K562 (cell line): ENCODE data around the gene RGS9. TPM values are rescaled to one million over a fixed set of nuclear protein-coding genes. Genes with fewer than 3 reads are reported as not detected.

Source experiments
- ARID4B ChIP-seq: sonication (generic); formaldehyde crosslinking; IDR thresholded peaks from 2 replicates; pipeline ENCODE4 v1.8.0; 2022; ENCODE audit warnings: mild to moderate bottlenecking, missing genetic modification reagents
- BRD9 ChIP-seq: fragments of 450-650 bp; IDR thresholded peaks from 2 replicates; pipeline ENCODE4 v1.6.1; 2018; ENCODE audit warnings: low read depth; ENCODE audit not compliant: partially characterized antibody
- CHD2 ChIP-seq: IDR thresholded peaks from 2 replicates; pipeline ENCODE4 v1.6.1; 2011; ENCODE audit warnings: low read depth, low read length
- CREBBP ChIP-seq: IDR thresholded peaks from one replicate; pipeline ENCODE4 v1.6.1; 2012; ENCODE audit warnings: low read depth, mild to moderate bottlenecking, control low read depth, inconsistent platforms, low read length
- E2F5 ChIP-seq: sonication (generic); formaldehyde crosslinking; IDR thresholded peaks from 2 replicates; pipeline ENCODE4 v1.8.0; 2022; ENCODE audit warnings: mild to moderate bottlenecking, missing genetic modification reagents
- HNRNPLL ChIP-seq: fragments of 200-400 bp; formaldehyde crosslinking; IDR thresholded peaks from 2 replicates; pipeline ENCODE4 v1.6.1; 2017; ENCODE audit warnings: low read length, low read depth, mild to moderate bottlenecking; ENCODE audit not compliant: poor library complexity, severe bottlenecking
- LEF1 ChIP-seq: fragments of 450-650 bp; IDR thresholded peaks from 2 replicates; pipeline ENCODE4 v1.6.1; 2016; ENCODE audit warnings: mild to moderate bottlenecking
- MCM3 ChIP-seq: fragments of 450-650 bp; IDR thresholded peaks from 2 replicates; pipeline ENCODE4 v1.6.1; 2016
- NFE2 ChIP-seq: IDR thresholded peaks from 2 replicates; pipeline ENCODE4 v1.6.1; 2014; ENCODE audit warnings: antibody characterized with exemption, low read depth
- NRF1 ChIP-seq, 2 experiments: fragments of 450-650 bp; IDR thresholded peaks in 1 of 2; conservative IDR thresholded peaks in 1 of 2; 2 replicates each; pipeline ENCODE4 v1.6.1; 2014; ENCODE audit warnings: mild to moderate bottlenecking in 2 of 2
- PBX2 ChIP-seq, 2 experiments: IDR thresholded peaks in 1 of 2; conservative IDR thresholded peaks in 1 of 2; 2 replicates each; pipeline ENCODE4 v1.6.1; 2016; ENCODE audit warnings: low read depth in 2 of 2, mild to moderate bottlenecking in 1 of 2, missing compliant biosample characterization in 1 of 2, missing genetic modification characterization in 1 of 2, moderate library complexity in 1 of 2
- POLR2A ChIP-seq: fragments of 450-650 bp; conservative IDR thresholded peaks from 2 replicates; pipeline ENCODE4 v1.6.1; 2016
- TAL1 ChIP-seq: fragments of 450-650 bp; IDR thresholded peaks from 2 replicates; pipeline ENCODE4 v1.6.1; 2016; ENCODE audit warnings: mild to moderate bottlenecking
- TFAP4 ChIP-seq: sonication (generic); formaldehyde crosslinking; IDR thresholded peaks from 2 replicates; pipeline ENCODE4 v1.8.0; 2022; ENCODE audit warnings: missing genetic modification reagents, mild to moderate bottlenecking, moderate library complexity, borderline replicate concordance
- THRB ChIP-seq: fragments of 450-650 bp; formaldehyde crosslinking; conservative IDR thresholded peaks from 2 replicates; pipeline ENCODE4 v1.4.0; 2022; ENCODE audit warnings: mild to moderate bottlenecking, missing genetic modification characterization
- ZNF263 ChIP-seq: sonication (generic); formaldehyde crosslinking; IDR thresholded peaks from 2 replicates; pipeline ENCODE4 v1.8.0; 2022; ENCODE audit warnings: mild to moderate bottlenecking, missing genetic modification reagents, borderline replicate concordance
- ZNF431 ChIP-seq: sonication (generic); formaldehyde crosslinking; IDR thresholded peaks from 2 replicates; pipeline ENCODE4 v1.8.0; 2022; ENCODE audit warnings: mild to moderate bottlenecking, missing genetic modification reagents
- ZNF589 ChIP-seq: fragments of 200-800 bp; sonication (Bioruptor generic); IDR thresholded peaks from 2 replicates; pipeline ENCODE4 v1.6.1; 2016; ENCODE audit warnings: low read depth, missing genetic modification characterization, missing compliant biosample characterization
- polyA plus RNA-seq, 8 experiments: library from polyadenylated mRNA; depleted of rRNA in 4 of 8; stranded (reverse) in 5 of 8; unstranded in 3 of 8; fragments of >200 nt; fragmentation: Nextera tagmentation in 2 of 8; fragmentation: Illumina TruSeq in 1 of 8; extraction: Ambion mirVana in 2 of 8; extraction: Trizol in 1 of 8; gene quantifications; 2 replicates each; pipeline versions ENCODE4 v1.2.1 to v1.2.3, GENCODE V29; 2011 to 2014; ENCODE audit warnings: inconsistent platforms in 1 of 8, missing spikeins in 1 of 8
- total RNA-seq, 7 experiments: library from RNA; depleted of rRNA in 6 of 7; stranded (reverse); fragments of >200 nt in 6 of 7; fragmentation: Illumina TruSeq in 2 of 7; extraction: Trizol in 2 of 7; gene quantifications; 2 replicates each; pipeline versions ENCODE4 v1.2.1 to v1.2.3, GENCODE V29; 2011 to 2021; ENCODE audit warnings: low replicate concordance in 1 of 7

The RGS9 gene
- total and polyA plus RNA-seq, 9 of the 15 experiments (the other 6 are each of a cell fraction or from before 2014, with no cell fraction given) = 0.18 to 1.4 (median 0.55) TPM

GRCh38 chr17:65173284-65173793 is 36.2 kb downstream of the RGS9 start (continued):
- TF ChIP-seq TFAP4 (CRISPR knock-in tag) = peak; percentile 37; the same call in 1 of the 2 replicates
- TF ChIP-seq ARID4B (CRISPR knock-in tag) = no peak
- TF ChIP-seq CREBBP = no peak
- no peak for TF ChIP-seq MCM3
- peak; percentile 96 for TF ChIP-seq LEF1
- peak; percentile 35; the same call in 1 of the 2 replicates for TF ChIP-seq ZNF431
- no peak for TF ChIP-seq HNRNPLL
- TF ChIP-seq THRB (CRISPR knock-in tag) = no peak
- peak; percentile 26 to 38; a peak in 2 of 4 replicates for TF ChIP-seq NRF1 (conservative IDR thresholded peaks at IDR 0.05 in 1 of 2, IDR thresholded peaks at IDR 0.05 in 1 of 2)
- TF ChIP-seq ZNF263 = no peak
- TF ChIP-seq BRD9 = no peak
- TF ChIP-seq POLR2A = peak; percentile 61; the same call in 1 of the 2 replicates
- no peak for TF ChIP-seq PBX2 (CRISPR knock-in tag; IDR thresholded peaks at IDR 0.05; ENCODE audit: low read depth)
- peak; percentile 69 for TF ChIP-seq PBX2 (tag; conservative IDR thresholded peaks at IDR 0.05; ENCODE audit: low read depth)
- TF ChIP-seq ZNF589 (CRISPR knock-in tag) = peak; percentile 91
- peak; percentile 66; the same call in 1 of the 2 replicates for TF ChIP-seq CHD2
- peak; percentile 68 for TF ChIP-seq NFE2
- peak; percentile 85 for TF ChIP-seq TAL1
- TF ChIP-seq E2F5 (CRISPR knock-in tag) = no peak
